Ishikawa (cell line): ENCODE results near the gene CMSS1.
A peak's percentile ranks its signal among the peaks of the same experiment; 100 is the strongest.

Source experiments
- CEBPB ChIP-seq: IDR thresholded peaks from 2 replicates; pipeline ENCODE4 v1.6.1; 2012
- CREB1 ChIP-seq: IDR thresholded peaks from 2 replicates; pipeline ENCODE4 v1.6.1; 2012; ENCODE audit warnings: low read depth
- EGR1 ChIP-seq: IDR thresholded peaks from 2 replicates; pipeline ENCODE4 v1.6.1; 2012
- EP300 ChIP-seq: IDR thresholded peaks from 2 replicates; pipeline ENCODE4 v1.6.1; 2012; ENCODE audit warnings: borderline replicate concordance
- FOXM1 ChIP-seq: IDR thresholded peaks from 2 replicates; pipeline ENCODE4 v1.6.1; 2012; ENCODE audit warnings: low read depth, borderline replicate concordance
- NFIC ChIP-seq: IDR thresholded peaks from 2 replicates; pipeline ENCODE4 v1.6.1; 2012
- RAD21 ChIP-seq: IDR thresholded peaks from 2 replicates; pipeline ENCODE4 v1.6.1; 2012; ENCODE audit warnings: low read depth
- TAF1 ChIP-seq: IDR thresholded peaks from 2 replicates; pipeline ENCODE4 v1.6.1; 2012; ENCODE audit warnings: low read depth, mild to moderate bottlenecking
- TCF12 ChIP-seq: IDR thresholded peaks from 2 replicates; pipeline ENCODE4 v1.6.1; 2012; ENCODE audit warnings: low read depth
- TEAD4 ChIP-seq: IDR thresholded peaks from 2 replicates; pipeline ENCODE4 v1.6.1; 2012
- USF1 ChIP-seq: IDR thresholded peaks from 2 replicates; pipeline ENCODE4 v1.6.1; 2012
- YY1 ChIP-seq: IDR thresholded peaks from 2 replicates; pipeline ENCODE4 v1.6.1; 2012; ENCODE audit warnings: low read depth
- ZBTB7A ChIP-seq: IDR thresholded peaks from 2 replicates; pipeline ENCODE4 v1.6.1; 2012; ENCODE audit warnings: low read depth
- TF ChIP-seq, protein P1 (sequence below): IDR thresholded peaks from 2 replicates; pipeline ENCODE4 v1.6.1; 2012
- TF ChIP-seq, protein P2 (sequence below): IDR thresholded peaks from 2 replicates; pipeline ENCODE4 v1.6.1; 2012; ENCODE audit warnings: low read depth, mild to moderate bottlenecking

CMSS1 gene

GRCh38 chr3:99997293-99997692 lies 179.6 kb downstream of the CMSS1 start:
- TF ChIP-seq, protein P1, sequence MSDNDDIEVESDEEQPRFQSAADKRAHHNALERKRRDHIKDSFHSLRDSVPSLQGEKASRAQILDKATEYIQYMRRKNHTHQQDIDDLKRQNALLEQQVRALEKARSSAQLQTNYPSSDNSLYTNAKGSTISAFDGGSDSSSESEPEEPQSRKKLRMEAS, result no peak
- TF ChIP-seq TAF1, result no peak
- TF ChIP-seq TEAD4, result no peak
- no peak for TF ChIP-seq RAD21
- no peak for TF ChIP-seq YY1

- TF ChIP-seq TAF1, result no peak
- TF ChIP-seq USF1, result no peak
- TF ChIP-seq TCF12, result no peak
- TF ChIP-seq CREB1, result no peak
- TF ChIP-seq ZBTB7A, result no peak
- no peak for TF ChIP-seq EP300
- TF ChIP-seq, protein P2, sequence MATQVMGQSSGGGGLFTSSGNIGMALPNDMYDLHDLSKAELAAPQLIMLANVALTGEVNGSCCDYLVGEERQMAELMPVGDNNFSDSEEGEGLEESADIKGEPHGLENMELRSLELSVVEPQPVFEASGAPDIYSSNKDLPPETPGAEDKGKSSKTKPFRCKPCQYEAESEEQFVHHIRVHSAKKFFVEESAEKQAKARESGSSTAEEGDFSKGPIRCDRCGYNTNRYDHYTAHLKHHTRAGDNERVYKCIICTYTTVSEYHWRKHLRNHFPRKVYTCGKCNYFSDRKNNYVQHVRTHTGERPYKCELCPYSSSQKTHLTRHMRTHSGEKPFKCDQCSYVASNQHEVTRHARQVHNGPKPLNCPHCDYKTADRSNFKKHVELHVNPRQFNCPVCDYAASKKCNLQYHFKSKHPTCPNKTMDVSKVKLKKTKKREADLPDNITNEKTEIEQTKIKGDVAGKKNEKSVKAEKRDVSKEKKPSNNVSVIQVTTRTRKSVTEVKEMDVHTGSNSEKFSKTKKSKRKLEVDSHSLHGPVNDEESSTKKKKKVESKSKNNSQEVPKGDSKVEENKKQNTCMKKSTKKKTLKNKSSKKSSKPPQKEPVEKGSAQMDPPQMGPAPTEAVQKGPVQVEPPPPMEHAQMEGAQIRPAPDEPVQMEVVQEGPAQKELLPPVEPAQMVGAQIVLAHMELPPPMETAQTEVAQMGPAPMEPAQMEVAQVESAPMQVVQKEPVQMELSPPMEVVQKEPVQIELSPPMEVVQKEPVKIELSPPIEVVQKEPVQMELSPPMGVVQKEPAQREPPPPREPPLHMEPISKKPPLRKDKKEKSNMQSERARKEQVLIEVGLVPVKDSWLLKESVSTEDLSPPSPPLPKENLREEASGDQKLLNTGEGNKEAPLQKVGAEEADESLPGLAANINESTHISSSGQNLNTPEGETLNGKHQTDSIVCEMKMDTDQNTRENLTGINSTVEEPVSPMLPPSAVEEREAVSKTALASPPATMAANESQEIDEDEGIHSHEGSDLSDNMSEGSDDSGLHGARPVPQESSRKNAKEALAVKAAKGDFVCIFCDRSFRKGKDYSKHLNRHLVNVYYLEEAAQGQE, result no peak
- no peak for TF ChIP-seq NFIC
- TF ChIP-seq TEAD4, result no peak
- TF ChIP-seq YY1, result no peak
- TF ChIP-seq, protein P1, result no peak
- no peak for TF ChIP-seq FOXM1
- no peak for TF ChIP-seq RAD21
- TF ChIP-seq EGR1, result no peak
- no peak for TF ChIP-seq CEBPB
Measured at GRCh38 chr3:99999536-99999935, 181.9 kb downstream of the CMSS1 start.

DNA sequence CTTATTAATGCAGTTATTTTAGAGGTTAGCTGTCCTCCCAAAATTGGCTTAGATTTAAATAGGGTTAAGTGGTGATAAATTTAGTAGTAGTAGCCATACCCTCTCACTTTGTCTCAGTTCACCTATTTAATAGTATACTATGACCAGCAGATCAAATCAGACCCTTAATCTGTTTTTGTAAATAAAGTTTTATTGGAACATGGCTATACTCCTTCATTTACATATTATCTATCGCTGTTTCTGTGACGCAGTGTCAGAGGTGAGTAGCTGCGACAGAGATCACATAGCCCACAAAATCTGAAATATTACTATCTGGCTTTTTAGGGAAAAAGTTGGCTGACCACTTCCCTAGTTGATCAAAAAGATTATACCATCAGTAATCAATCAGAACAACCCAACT lies 183.4 kb downstream of the CMSS1 start:
- no peak for TF ChIP-seq ZBTB7A
- TF ChIP-seq FOXM1, result no peak
- no peak for TF ChIP-seq YY1
- no peak for TF ChIP-seq NFIC

- TF ChIP-seq CREB1, result no peak
- 0 out of 2 replicates have a peak, but pooled peaks have one; percentile 10 for TF ChIP-seq TEAD4
- no peak for TF ChIP-seq YY1
- peak; percentile 78 for TF ChIP-seq NFIC
- TF ChIP-seq TCF12, result peak; percentile 71
Measured at GRCh38 chr3:100001526-100002270, 184.0 kb downstream of the CMSS1 start.

DNA sequence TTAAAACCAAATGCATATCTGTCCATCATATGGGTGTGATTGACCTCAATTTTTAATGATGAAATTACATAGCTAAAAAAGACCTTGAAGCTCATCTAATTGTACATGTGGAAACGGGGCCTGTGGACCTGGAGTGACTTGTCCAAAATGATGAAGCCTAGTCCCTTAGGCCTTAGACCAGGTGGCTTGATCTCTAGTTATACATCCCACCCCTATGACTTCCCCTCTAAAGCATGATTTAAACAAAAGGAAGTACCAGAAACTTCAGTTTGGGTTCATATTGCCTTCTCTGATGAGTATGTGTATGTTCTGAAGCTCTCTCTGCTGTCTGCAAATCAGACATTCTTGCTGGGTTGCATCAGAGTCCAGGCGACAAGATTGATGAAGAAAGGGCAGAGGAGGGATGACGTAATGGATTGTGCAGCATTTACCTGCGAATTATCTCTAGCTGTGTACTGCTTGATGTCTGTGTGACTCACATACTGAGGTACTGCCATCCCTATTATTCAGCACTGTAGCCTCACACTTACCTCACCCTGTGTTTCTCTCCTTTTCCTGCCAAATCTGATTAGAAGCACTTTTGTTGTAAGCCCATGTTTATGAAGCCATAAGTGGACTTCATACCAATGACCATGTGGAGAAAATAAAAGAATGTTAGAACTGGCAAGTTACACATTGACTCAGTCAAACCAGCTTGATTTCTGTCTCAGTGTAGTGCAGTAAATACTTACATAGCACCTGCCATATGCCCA lies 185.1 kb downstream of the CMSS1 start:
- TF ChIP-seq CEBPB, result peak; percentile 84
- peak; percentile 61 for TF ChIP-seq NFIC
- TF ChIP-seq TCF12, result peak; percentile 55
- peak; percentile 66; the same call in 1 of the 2 replicates for TF ChIP-seq EP300
- TF ChIP-seq TAF1, result no peak
- TF ChIP-seq, protein P1, result peak; percentile 32; the same call in 1 of the 2 replicates
- TF ChIP-seq FOXM1, result no peak
- TF ChIP-seq TEAD4, result peak; percentile 80

GRCh38 chr3:100003609-100004503 lies 186.2 kb downstream of the CMSS1 start:
- TF ChIP-seq TEAD4, result no peak

DNA sequence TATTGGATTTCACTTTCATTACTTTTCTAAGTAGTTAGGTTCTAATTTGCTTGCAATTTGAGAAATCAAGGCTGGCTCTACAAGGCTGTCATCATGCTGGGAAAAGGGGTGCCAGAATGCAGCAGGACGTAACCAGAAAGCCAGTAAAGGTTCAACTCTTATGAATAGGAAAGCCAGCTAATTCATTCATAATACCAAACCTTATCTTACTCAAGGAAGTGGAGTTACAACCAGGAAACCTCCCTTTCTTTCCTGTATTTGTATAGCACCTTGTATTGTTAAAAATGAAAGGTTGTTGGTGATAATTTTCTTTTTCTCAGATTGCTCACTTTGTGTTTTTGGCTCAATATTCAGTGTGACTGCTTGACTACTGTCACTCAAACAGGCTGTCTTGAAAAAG lies 187.3 kb downstream of the CMSS1 start:
- TF ChIP-seq ZBTB7A, result no peak
- no peak for TF ChIP-seq CREB1
- TF ChIP-seq, protein P2, result no peak
- TF ChIP-seq CEBPB, result no peak
- TF ChIP-seq YY1, result no peak
